Stimulated activated CD4-positive, alpha-beta T cell treated with anti-CD3 and anti-CD28 coated beads, Interleukin-12 subunit alpha, Interleukin-12 subunit beta, amount 100 ng/mL, for 24 hours (primary cell): ENCODE data around the gene PAX6.

Source experiments
- DNase-seq, 2 experiments: peaks; one replicate each; pipeline ENCODE4 v3.0.0-alpha.2; 2020; ENCODE audit warnings: low read depth in 2 of 2

Gene PAX6

GRCh38 chr11:31810779-31811647 is at the start of gene PAX6:
Gene PAX6 (minus strand): TSS chr11:31811322. CDS start chr11:31806411, 4,911 bp downstream.
- DNase-seq, result peak; percentile 21 to 40

- DNase-seq, result no peak
Measured at GRCh38 chr11:31860391-31860790, 49.3 kb upstream of the PAX6 start.

DNA sequence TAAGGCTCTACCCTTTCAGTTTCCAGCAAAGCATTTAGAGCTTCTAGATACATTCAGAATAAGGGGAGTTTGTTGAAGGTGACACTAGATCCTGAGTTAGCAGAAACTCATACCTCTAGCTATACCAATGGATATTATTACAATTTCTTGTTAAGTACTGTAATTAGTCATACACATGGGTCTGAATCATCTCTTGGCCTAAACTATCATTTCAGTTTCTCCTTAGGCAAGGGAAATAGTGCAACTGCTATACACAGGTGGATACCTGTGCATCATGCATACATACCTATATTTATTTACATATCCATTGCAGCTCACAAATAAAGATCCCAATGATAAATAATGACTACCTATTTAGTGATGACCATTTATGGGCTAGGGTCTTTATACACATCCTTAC is 45.1 kb upstream of the PAX6 start:
- DNase-seq, result no peak

DNA sequence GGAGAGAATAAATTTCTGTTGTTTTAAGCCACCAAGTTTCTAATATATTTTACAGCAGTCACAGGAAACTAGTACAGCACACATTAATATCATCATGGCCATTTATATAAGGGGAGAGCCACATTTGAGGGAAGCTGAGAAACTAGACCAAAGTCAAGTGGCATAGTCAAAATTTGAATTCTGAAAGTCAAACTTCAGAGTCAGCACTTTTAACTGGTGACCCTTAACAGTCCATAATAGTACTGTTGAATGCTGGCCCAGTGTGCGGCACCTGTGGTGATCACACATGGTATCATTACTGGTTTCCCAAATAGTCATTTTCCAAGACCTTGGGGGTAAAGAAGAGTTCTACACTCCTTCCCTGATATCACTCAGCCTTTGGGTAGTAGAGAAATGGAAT is 44.3 kb upstream of the PAX6 start:
- DNase-seq, result no peak

DNA sequence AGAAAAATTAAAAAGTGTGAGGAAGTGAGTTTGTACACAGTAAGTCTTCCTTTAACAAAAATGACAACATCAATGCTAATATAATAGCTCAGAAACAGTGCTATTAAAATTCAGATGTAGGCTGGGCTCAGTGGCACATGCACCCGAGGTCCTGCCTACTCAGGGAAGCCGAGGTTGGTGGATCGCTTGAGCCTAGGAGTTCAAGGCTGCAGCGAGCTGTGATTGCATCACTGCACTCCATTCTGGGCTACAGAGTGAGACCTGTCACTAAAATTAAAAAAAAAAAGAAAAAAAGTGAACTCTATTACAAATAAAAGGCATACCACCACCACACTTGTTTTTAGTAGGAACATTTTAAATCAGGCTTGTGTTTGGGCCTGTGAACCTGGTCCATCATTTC is 39.2 kb upstream of the PAX6 start:
- no peak for DNase-seq

DNA sequence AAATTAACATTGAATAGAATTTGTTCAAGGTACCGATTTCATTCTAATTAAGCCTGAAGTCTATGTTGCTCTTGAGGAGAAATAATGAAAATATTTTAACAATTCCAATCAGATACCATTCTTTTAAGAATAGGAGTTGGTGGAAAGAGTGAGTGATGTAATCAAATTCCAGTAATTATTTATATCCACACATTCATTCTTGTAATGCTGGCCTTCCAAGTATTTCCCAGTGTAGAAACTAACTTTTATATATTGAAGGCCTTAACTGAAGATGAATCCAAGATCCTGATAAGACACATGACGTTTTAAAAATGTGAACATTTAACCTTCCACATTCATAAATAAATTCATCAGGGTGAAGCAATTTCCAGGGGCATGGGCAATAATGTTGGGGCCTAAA is 36.6 kb upstream of the PAX6 start:
- DNase-seq, result no peak

GRCh38 chr11:31845331-31845730 is 34.2 kb upstream of the PAX6 start:
- no peak for DNase-seq

GRCh38 chr11:31844351-31844750 is 33.2 kb upstream of the PAX6 start:
- no peak for DNase-seq

- DNase-seq, result no peak
Measured at GRCh38 chr11:31841435-31841834, 30.3 kb upstream of the PAX6 start.

GRCh38 chr11:31834237-31834636 is 23.1 kb upstream of the PAX6 start:
- DNase-seq, result no peak

GRCh38 chr11:31830406-31830805 is 19.3 kb upstream of the PAX6 start:
- DNase-seq, result no peak

DNA sequence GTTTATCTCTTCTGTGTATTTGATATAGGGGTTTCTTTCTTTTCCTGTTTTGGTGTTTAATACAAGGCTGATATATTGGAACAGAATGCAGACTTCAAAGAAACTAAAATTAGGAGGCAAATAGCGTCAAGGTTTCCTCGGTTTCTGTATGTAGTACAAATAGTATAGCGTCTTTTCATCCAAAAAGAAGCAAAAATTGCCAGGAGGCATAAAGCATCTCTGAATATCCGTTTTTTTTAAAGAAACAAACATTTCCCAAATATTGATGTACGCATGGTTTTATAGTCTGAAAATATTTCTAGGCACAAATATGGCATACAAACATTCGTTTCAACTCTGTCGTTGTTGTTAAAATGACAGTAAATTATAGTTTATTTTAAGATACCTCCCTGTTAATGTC is 17.1 kb upstream of the PAX6 start:
- no peak for DNase-seq

DNA sequence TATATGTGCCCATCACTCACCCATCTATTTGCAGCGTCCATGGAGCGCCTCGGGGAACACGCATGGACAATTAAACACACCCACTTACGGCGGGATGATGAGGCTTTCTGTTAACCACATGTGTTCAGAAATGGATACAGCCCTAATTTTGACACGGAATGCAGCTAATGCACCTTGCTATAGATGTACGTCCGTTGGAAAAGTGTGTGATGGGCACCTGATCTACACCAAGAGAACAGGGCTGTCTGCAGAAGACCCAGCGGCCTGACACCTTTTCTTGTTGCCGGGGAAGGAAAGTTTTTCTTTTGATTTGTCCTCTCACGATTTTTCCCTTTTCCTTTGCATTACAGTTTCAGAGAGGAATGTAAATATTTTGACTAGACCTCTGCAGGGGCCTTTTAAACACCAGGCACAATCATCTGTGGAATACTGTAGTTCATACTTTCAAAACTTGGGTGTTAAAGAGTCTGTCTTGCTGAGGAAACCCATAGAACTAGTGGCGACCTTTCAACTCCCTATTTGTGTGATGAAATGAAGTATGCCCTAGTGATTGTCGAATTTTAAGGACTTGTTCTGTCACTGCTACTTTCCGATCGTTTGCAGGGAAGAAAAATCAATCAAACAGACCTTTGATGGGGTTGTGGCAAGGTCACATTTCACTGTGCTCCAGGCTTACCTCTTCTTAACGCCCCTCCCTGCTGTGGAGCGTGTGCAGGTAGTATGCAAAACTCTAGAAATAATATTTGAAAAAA is 16.5 kb upstream of the PAX6 start:
- DNase-seq, result no peak

DNA sequence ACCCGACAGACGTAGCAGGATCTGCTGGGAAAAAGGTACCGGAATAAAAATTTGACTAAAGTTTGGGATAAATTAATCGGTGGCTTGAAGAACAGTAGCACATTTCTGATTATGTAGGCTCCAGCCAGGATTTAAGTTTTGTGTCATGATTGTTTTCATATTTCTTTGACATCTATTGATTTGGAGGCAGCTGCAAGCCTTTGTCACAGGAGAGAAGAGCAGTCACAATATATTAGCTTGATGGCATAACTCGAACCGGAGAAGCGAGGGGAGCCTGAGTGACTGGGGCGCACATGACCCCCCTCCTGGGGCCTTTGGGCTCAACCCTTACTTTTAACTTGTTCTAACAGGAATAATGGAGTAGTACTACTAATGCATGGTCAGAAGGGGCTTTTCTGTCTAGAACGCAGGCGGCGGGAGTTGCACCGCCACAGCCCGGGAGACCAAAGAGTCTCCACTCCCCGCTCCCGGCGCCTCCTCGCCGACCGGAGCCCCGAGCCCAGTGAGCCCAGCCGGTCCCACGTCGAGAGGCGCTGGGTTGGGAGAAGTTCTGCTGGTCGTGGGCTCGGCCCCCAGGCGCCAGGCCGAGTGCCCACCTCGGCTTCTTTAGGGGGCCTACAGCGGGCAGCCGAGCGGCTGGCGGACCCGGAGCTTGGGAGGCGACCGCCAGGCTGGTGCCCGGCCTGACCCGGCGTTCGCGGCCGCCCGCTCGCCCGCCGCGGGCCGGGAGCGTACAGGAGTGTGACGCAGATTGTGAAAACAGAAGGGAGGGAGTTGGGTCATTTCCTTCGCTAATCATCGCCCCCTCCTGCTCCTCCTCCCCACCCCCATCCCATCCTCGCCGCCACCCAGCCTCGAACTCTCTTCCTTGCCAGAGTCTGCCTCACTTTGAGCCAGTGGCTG is 15.7 kb upstream of the PAX6 start:
- no peak for DNase-seq

GRCh38 chr11:31825838-31826484 is 14.8 kb upstream of the PAX6 start:
- DNase-seq, result no peak

- no peak for DNase-seq
Measured at GRCh38 chr11:31824879-31825837, 14.0 kb upstream of the PAX6 start.

DNA sequence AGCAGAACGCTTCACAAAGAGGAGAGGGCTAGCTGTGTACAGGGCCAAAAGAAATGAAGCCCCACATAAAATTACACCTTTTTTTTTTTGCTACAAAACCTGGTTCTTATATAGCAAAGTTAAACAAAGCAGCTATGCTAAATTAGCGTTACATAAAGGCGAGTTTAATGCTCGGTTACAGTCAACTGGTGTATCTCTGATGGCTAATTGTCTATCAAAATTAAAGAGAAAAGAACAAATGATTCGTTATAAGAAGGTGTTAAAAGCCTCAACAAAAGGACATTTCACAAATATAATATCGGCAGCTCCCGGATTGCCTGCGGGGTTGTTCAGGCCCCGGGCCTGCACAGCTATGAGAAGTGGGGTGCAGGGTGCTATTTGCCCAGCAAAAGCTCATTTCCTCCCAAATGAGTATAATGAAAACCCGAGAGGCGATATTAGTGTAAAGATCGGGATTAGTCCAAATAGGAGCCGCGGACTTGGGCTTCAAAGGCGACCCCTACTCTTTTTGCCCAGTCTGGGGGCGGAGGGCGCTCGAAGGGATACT is 13.3 kb upstream of the PAX6 start:
- no peak for DNase-seq

- no peak for DNase-seq
Measured at GRCh38 chr11:31823644-31824331, 12.7 kb upstream of the PAX6 start.

DNA sequence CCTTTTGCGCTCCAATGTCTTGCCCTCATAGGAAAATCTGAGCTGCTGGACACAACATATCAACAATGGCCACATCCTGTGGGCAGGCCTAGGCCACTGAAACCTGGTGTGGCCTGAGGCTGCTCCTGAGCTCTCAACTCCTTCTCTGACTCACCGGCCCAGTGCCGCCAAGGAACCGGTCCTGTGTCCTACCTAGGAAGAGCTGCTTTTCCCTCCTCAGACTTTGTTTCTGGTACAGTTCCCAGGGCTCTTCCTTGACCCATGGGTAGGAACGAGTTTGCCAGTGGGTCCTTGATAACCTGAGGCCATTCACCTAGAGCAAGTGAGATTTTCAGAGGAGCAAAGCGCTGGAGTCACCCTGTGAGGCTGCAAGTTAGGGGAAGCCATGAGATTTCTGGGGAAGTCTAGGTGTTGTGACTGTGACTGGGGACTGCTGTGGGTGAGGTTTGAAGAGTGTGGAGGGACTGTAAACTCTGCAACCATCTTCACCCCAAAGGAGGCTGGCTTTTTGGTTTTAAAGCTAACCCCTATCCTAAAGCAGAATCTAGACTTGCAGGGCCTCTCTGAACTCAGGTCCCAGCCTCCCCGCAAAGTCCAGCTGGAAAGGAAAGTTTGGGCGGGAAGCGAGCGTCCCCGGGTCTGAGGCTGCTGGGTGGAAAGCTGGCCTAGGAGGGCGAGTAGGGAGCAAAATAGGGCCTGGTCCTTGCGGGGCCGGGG is 12.0 kb upstream of the PAX6 start:
- DNase-seq, result no peak
